ENCODE measurements around the gene BLMH.

Gene BLMH

GRCh38 chr17:30291543-30292285 lies at the start of gene BLMH:
Gene BLMH, minus strand, starts transcription at chr17:30291944. Its CDS starts 125 bp downstream, at chr17:30291819.
- peaks cover 12% of the 10 kb centered on the region for H3K4me1 ChIP-seq (ENCODE audit: insufficient read depth, low read length)
- H3K9me3 ChIP-seq (ENCODE audit: low read length), result no peaks in the 10 kb centered on the region
- peak within 1 kb of the TSS; percentile 87 to 98 for H3K4me3 ChIP-seq (ENCODE audit: low read depth in 1 of 2, low read length in 2 of 2)
- peaks cover 15% of the 10 kb centered on the region for H3K36me3 ChIP-seq (ENCODE audit: insufficient read depth, low read length)
- peak within 1 kb of the TSS; percentile 66 for H3K9ac ChIP-seq (ENCODE audit: low read length)
- peak within 1 kb of the TSS; percentile 74 for H3K27ac ChIP-seq (ENCODE audit: low read depth, low read length)
- H3K27me3 ChIP-seq (ENCODE audit: control insufficient read depth in 1 of 2, insufficient read depth in 2 of 2, low read length in 2 of 2), result no peaks in the 10 kb centered on the region

DNA sequence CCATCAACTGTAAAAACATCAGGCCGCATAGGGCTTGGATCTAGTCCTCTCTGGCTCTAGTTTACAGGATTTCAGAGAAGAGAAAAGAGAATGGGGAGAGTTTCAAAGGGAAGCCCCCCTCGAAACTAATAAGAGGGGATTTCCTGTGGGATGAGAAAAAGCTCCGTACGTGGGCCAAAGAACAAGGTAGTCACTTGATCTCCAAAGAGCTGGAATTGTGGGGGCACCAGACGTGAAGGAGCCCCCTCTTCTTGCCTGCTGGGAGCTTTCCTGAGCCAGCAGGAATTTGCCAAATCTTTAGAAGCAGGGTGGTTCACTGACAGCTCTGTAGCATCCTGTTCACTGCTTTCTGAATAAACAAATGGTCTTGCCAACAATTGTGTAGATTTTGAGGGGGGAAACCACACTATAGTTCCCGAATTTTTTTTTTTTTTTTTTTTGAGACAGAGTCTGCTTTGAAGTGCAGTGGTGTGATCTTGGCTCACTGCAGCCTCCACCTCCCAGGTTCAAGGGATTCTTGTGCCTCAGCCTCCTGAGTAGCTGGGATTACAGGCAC lies 49.1 kb upstream of the BLMH start:
- H3K9ac ChIP-seq (ENCODE audit: low read length), result no peak overlapping the region
- peaks cover 10% of the 10 kb centered on the region for H3K4me1 ChIP-seq (ENCODE audit: insufficient read depth, low read length)
- no peaks in the 10 kb centered on the region for H3K9me3 ChIP-seq (ENCODE audit: low read length)
- H3K27ac ChIP-seq (ENCODE audit: low read depth, low read length), result no peak overlapping the region
- no peak overlapping the region for H3K4me3 ChIP-seq (ENCODE audit: low read depth in 1 of 2, low read length in 2 of 2)
- H3K36me3 ChIP-seq (ENCODE audit: insufficient read depth, low read length), result no peaks in the 10 kb centered on the region
- H3K27me3 ChIP-seq (ENCODE audit: control insufficient read depth in 1 of 2, insufficient read depth in 2 of 2, low read length in 2 of 2), result no peaks in the 10 kb centered on the region

DNA sequence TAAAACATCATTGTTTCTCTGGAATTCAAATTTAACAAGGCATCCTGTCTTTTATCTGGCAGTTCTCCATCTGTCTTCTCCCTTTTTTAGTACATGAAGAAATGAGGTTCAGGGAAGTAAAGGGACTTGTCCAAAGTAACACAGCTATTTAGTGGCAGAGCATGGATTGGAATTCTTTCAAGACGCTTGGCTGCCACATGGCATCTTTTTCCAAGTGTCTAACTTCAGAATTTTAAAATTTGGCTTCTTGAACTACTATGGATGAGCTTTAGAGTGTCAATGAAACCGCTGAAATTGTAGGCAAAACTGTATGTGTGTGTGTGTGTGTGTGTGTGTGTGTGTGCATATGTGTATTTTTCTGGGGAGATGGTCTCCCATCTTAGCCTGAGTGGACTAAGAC lies 47.3 kb upstream of the BLMH start:
- Histone ChIP-seq H3K4me1 (ENCODE audit: insufficient read depth, low read length) (peaks cover 10% of the 10 kb centered on the region), H3K4me3 (ENCODE audit: low read depth in 1 of 2, low read length in 2 of 2) (no peak overlapping the region), H3K36me3 (ENCODE audit: insufficient read depth, low read length) (no peaks in the 10 kb centered on the region), H3K27me3 (ENCODE audit: control insufficient read depth in 1 of 2, insufficient read depth in 2 of 2, low read length in 2 of 2) (no peaks in the 10 kb centered on the region), H3K27ac (ENCODE audit: low read depth, low read length) (no peak overlapping the region), H3K9ac (ENCODE audit: low read length) (no peak overlapping the region), H3K9me3 (ENCODE audit: low read length) (no peaks in the 10 kb centered on the region)

DNA sequence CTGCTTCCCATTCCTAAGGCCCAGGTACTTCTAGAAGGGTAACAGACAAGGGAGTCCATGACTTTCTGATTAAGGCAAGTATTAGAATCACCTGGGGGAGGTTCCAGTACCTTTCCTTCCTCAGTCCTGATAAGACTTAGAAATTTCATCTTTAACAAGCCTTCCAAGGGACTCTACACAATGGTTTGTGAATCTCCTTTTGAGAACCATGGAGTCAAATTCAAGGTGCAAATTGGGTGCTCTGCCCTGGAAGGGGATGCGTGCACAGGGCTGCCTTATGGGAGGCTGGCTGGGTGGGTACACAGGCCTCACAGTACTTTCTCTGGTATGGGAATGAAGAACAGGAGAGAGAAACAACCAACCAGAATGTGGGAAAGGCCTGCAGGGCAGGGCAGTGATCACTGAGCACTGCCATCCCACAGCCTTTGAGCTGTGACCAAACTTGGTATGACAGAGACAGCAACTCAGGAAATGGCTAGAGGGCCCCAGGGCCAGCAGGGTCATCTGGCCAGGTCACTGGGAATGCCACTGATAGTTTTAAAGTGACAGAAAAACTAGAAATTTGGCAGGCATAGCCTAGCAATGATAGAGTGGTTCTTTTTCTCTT lies 45.8 kb upstream of the BLMH start:
- H3K4me3 ChIP-seq (ENCODE audit: low read depth in 1 of 2, low read length in 2 of 2), result no peak overlapping the region
- H3K27ac ChIP-seq (ENCODE audit: low read depth, low read length), result no peak overlapping the region
- no peaks in the 10 kb centered on the region for H3K27me3 ChIP-seq (ENCODE audit: control insufficient read depth in 1 of 2, insufficient read depth in 2 of 2, low read length in 2 of 2)
- no peaks in the 10 kb centered on the region for H3K36me3 ChIP-seq (ENCODE audit: insufficient read depth, low read length)
- no peak overlapping the region for H3K9ac ChIP-seq (ENCODE audit: low read length)
- H3K9me3 ChIP-seq (ENCODE audit: low read length), result no peaks in the 10 kb centered on the region
- peaks cover 10% of the 10 kb centered on the region for H3K4me1 ChIP-seq (ENCODE audit: insufficient read depth, low read length)

DNA sequence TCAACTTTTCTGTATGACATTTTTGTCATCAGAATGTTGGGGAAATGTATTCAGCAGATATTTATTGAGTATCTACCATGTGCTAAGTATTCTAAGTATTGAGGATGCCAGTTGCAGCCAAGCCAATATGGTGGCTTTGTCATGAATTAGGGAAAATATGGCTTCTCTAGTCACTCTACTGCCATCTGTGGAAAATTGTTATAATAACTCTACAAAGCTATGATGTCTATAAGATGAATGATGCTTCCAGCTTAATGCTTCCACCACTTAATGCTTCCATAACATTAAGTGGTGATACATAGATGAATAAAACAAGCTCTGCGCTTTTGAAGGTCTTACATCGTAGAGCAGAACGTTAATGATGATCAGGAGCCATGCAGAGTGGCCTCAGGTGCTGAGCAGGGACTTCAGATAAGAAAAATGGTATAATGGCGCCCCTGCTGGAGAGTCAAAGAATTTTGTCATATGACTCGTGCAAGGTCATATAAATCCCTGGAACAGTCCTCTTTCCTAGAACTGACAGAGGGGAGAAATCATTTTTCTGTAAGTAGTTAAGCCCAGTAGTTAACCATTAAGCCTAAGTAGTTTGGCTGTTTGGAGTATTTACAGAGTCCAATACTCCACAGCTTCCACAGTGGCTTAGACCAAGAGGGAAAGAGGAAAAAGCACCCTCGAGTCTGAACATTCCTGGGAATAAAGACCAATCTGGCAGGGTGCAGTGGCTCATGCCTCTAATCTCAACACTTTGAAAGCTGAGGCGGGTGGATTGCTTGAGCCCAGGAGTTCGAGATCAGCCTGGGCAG lies 44.8 kb upstream of the BLMH start:
- no peak overlapping the region for H3K9ac ChIP-seq (ENCODE audit: low read length)
- H3K36me3 ChIP-seq (ENCODE audit: insufficient read depth, low read length), result no peaks in the 10 kb centered on the region
- no peak overlapping the region for H3K27ac ChIP-seq (ENCODE audit: low read depth, low read length)
- no peak overlapping the region for H3K4me3 ChIP-seq (ENCODE audit: low read depth in 1 of 2, low read length in 2 of 2)
- H3K4me1 ChIP-seq (ENCODE audit: insufficient read depth, low read length), result peaks cover 10% of the 10 kb centered on the region
- H3K27me3 ChIP-seq (ENCODE audit: control insufficient read depth in 1 of 2, insufficient read depth in 2 of 2, low read length in 2 of 2), result no peaks in the 10 kb centered on the region
- no peaks in the 10 kb centered on the region for H3K9me3 ChIP-seq (ENCODE audit: low read length)

- Histone ChIP-seq H3K4me3 (ENCODE audit: low read depth in 1 of 2, low read length in 2 of 2) (no peak overlapping the region), H3K9ac (ENCODE audit: low read length) (no peak overlapping the region), H3K27ac (ENCODE audit: low read depth, low read length) (no peak overlapping the region)
These were observed 42.7 kb upstream of the BLMH start for GRCh38 chr17:30334421-30334820.

GRCh38 chr17:30333503-30334360 lies 42.0 kb upstream of the BLMH start, which contains the start of gene TMIGD1:
Gene TMIGD1, minus strand, starts transcription at chr17:30334057. Its CDS starts 1,924 bp downstream, at chr17:30332133.
- Histone ChIP-seq H3K4me1 (ENCODE audit: insufficient read depth, low read length) (no peaks in the 10 kb centered on the region), H3K9me3 (ENCODE audit: low read length) (no peaks in the 10 kb centered on the region), H3K4me3 (ENCODE audit: low read depth in 1 of 2, low read length in 2 of 2) (no peak within 1 kb of the TSS), H3K9ac (ENCODE audit: low read length) (no peak within 1 kb of the TSS), H3K36me3 (ENCODE audit: insufficient read depth, low read length) (no peaks in the 10 kb centered on the region), H3K27me3 (ENCODE audit: control insufficient read depth in 1 of 2, insufficient read depth in 2 of 2, low read length in 2 of 2) (no peaks in the 10 kb centered on the region), H3K27ac (ENCODE audit: low read depth, low read length) (no peak within 1 kb of the TSS)

More at GRCh38 chr17:30334421-30334820, 42.7 kb upstream of the BLMH start:
- no peaks in the 10 kb centered on the region for H3K36me3 ChIP-seq (ENCODE audit: insufficient read depth, low read length)
- no peaks in the 10 kb centered on the region for H3K4me1 ChIP-seq (ENCODE audit: insufficient read depth, low read length)
- H3K9me3 ChIP-seq (ENCODE audit: low read length), result no peaks in the 10 kb centered on the region
- H3K27me3 ChIP-seq (ENCODE audit: control insufficient read depth in 1 of 2, insufficient read depth in 2 of 2, low read length in 2 of 2), result no peaks in the 10 kb centered on the region

DNA sequence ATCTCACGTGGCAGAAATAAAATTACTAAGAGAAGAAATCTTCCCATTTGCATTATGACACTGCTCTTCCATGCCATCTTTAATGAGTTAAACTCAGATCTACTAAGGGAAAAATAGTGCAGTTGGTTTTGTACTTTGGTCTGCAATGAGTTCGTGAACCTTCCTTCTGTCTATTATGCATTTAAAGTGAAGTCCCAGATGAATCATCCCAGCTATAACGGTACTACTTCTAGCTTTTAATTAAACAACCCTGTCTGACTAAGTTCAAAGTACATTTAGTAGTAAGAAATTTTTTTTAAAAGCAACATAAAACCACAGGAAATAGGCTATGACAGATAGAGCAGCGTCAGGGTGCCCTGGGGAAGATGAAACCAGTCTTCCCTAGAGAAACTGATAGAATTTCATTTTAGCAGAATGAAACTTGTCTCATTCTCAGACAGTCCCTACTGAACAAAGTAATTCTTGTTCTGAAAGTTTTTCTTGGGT lies 40.4 kb upstream of the BLMH start:
- no peaks in the 10 kb centered on the region for H3K27me3 ChIP-seq (ENCODE audit: control insufficient read depth in 1 of 2, insufficient read depth in 2 of 2, low read length in 2 of 2)
- H3K4me3 ChIP-seq (ENCODE audit: low read depth in 1 of 2, low read length in 2 of 2), result no peak overlapping the region
- H3K9me3 ChIP-seq (ENCODE audit: low read length), result no peaks in the 10 kb centered on the region
- H3K36me3 ChIP-seq (ENCODE audit: insufficient read depth, low read length), result no peaks in the 10 kb centered on the region
- no peak overlapping the region for H3K9ac ChIP-seq (ENCODE audit: low read length)
- no peak overlapping the region for H3K27ac ChIP-seq (ENCODE audit: low read depth, low read length)
- H3K4me1 ChIP-seq (ENCODE audit: insufficient read depth, low read length), result no peaks in the 10 kb centered on the region

DNA sequence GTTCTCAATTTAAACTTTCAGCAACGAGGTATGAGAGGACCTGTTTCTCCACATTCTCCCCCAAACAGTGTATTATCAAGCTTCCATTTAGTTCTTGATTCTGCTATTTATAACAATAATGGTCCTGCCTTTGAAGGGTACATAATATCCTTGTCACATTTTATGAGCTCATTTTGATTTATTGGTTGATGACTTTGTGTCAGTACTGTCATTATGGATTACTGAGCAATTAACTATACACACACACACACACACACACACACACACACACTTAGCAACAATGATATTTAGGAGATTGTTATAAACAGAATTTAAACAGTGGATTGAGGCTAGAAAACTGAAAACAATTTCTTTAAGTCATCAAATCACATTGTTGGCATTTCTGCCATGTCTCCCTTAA lies 35.1 kb upstream of the BLMH start:
- no peaks in the 10 kb centered on the region for H3K9me3 ChIP-seq (ENCODE audit: low read length)
- no peaks in the 10 kb centered on the region for H3K36me3 ChIP-seq (ENCODE audit: insufficient read depth, low read length)
- H3K4me3 ChIP-seq (ENCODE audit: low read depth in 1 of 2, low read length in 2 of 2), result no peak overlapping the region
- H3K27me3 ChIP-seq (ENCODE audit: control insufficient read depth in 1 of 2, insufficient read depth in 2 of 2, low read length in 2 of 2), result no peaks in the 10 kb centered on the region
- no peaks in the 10 kb centered on the region for H3K4me1 ChIP-seq (ENCODE audit: insufficient read depth, low read length)
- no peak overlapping the region for H3K27ac ChIP-seq (ENCODE audit: low read depth, low read length)
- H3K9ac ChIP-seq (ENCODE audit: low read length), result no peak overlapping the region

- no peaks in the 10 kb centered on the region for H3K36me3 ChIP-seq (ENCODE audit: insufficient read depth, low read length)
- H3K4me3 ChIP-seq (ENCODE audit: low read depth in 1 of 2, low read length in 2 of 2), result no peak overlapping the region
- H3K27me3 ChIP-seq (ENCODE audit: control insufficient read depth in 1 of 2, insufficient read depth in 2 of 2, low read length in 2 of 2), result no peaks in the 10 kb centered on the region
- no peaks in the 10 kb centered on the region for H3K9me3 ChIP-seq (ENCODE audit: low read length)
- H3K9ac ChIP-seq (ENCODE audit: low read length), result no peak overlapping the region
- no peak overlapping the region for H3K27ac ChIP-seq (ENCODE audit: low read depth, low read length)
- H3K4me1 ChIP-seq (ENCODE audit: insufficient read depth, low read length), result no peaks in the 10 kb centered on the region
These were observed 33.0 kb upstream of the BLMH start for GRCh38 chr17:30324723-30325122.

Measured in muscle layer of colon (tissue), 2 donors.